ENCODE measurements around the gene FRS3. TPM values are rescaled to one million over a fixed set of nuclear protein-coding genes. Genes with fewer than 3 reads are reported as not detected.

FRS3 gene
- total RNA-seq, 4 donors from 2014 or later: 1.3 to 6.5 (median 4.0) TPM

GRCh38 chr6:41744236-41744787, 35.4 kb downstream of the FRS3 start:
- Histone ChIP-seq H3K4me1 (no peaks in the 10 kb centered on the region), H3K36me3 (no peaks in the 10 kb centered on the region), H3K9me3 (no peaks in the 10 kb centered on the region), H3K4me3 (no peak overlapping the region), H3K27me3 (no peaks in the 10 kb centered on the region), H3K27ac (no peak overlapping the region)
- ATAC-seq: no peak
- 40 to 100% methylated on average over 1 of the region's 7 CpGs for WGBS, 2 donors (ENCODE audit: low coverage in 1 of 2)
- TF ChIP-seq POLR2AphosphoS5 (IDR thresholded peaks at IDR 0.05) (no peak), EP300 (IDR thresholded peaks at IDR 0.05) (no peak), CTCF (IDR thresholded peaks at IDR 0.05) (no peak), POLR2A (IDR thresholded peaks at IDR 0.05) (no peak)

- H3K4me1 ChIP-seq: no peaks in the 10 kb centered on the region
- H3K4me3 ChIP-seq: no peak overlapping the region
- TF ChIP-seq POLR2A (IDR thresholded peaks at IDR 0.05) (no peak), CTCF (IDR thresholded peaks at IDR 0.05) (no peak), EP300 (IDR thresholded peaks at IDR 0.05) (no peak), POLR2AphosphoS5 (IDR thresholded peaks at IDR 0.05) (no peak)
- H3K9me3 ChIP-seq: no peaks in the 10 kb centered on the region
- no peak for ATAC-seq
- H3K36me3 ChIP-seq: no peaks in the 10 kb centered on the region
- no peak overlapping the region for H3K27ac ChIP-seq
- 90% methylated on average over 5 of the region's 6 CpGs; no CpG with 5 or more reads in 1 of the 2 donors for WGBS, 2 donors (ENCODE audit: low coverage in 1 of 2)
- no peaks in the 10 kb centered on the region for H3K27me3 ChIP-seq
These were observed 36.1 kb downstream of the FRS3 start for GRCh38 chr6:41743406-41744235.

DNA sequence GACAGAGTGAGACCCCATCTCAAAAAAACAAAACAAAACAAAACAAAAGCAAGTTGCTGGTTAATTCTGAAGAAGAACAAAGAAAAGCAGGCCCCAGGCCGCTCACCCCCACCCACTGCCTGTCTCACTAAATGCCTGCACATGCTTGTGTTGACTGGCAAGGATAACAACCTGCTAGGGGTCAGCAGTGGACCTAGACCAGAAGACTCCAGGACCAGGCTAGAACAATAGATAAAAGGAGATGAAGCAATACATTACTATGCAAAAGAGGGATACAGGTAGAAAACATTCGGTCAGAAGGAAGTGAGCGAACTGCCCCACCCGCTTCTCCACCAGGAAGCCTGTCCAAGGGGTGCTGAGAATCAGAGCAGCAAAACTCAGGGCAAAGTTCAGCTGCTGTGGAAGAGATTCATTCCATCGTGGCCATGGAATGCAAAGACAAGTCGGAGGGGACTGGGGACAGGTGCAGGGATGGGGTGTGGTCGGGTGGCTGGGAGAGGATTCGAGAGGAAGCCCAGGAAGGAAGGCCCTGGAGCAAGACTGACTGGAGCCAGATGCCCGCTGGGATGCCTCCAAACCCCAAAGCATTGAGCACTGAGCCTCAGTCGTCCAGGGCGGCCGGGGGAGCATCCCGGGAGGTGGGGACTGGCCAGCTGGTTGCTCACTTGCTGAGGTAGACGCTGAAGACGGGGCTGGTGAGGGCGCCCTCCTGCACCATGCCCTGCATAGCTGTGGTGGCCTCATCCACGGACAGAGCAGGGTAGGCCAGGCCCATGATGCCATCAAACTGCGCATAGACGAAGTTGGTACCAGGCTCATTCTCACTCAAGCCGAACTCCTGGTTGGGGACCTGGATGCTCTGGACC, 37.8 kb downstream of the FRS3 start:
- no peak for TF ChIP-seq POLR2AphosphoS5 (IDR thresholded peaks at IDR 0.05)
- TF ChIP-seq EP300 (IDR thresholded peaks at IDR 0.05): no peak
- no peak for TF ChIP-seq POLR2A (IDR thresholded peaks at IDR 0.05)
- no peak for TF ChIP-seq CTCF (IDR thresholded peaks at IDR 0.05)
- Histone ChIP-seq H3K4me3 (no peak overlapping the region), H3K4me1 (no peaks in the 10 kb centered on the region), H3K27me3 (no peaks in the 10 kb centered on the region), H3K36me3 (no peaks in the 10 kb centered on the region), H3K27ac (no peak overlapping the region), H3K9me3 (no peaks in the 10 kb centered on the region)
- ATAC-seq: no peak
- 82 to 88% methylated on average over 12 to 15 of the region's 20 CpGs for WGBS, 2 donors (ENCODE audit: low coverage in 1 of 2)

DNA sequence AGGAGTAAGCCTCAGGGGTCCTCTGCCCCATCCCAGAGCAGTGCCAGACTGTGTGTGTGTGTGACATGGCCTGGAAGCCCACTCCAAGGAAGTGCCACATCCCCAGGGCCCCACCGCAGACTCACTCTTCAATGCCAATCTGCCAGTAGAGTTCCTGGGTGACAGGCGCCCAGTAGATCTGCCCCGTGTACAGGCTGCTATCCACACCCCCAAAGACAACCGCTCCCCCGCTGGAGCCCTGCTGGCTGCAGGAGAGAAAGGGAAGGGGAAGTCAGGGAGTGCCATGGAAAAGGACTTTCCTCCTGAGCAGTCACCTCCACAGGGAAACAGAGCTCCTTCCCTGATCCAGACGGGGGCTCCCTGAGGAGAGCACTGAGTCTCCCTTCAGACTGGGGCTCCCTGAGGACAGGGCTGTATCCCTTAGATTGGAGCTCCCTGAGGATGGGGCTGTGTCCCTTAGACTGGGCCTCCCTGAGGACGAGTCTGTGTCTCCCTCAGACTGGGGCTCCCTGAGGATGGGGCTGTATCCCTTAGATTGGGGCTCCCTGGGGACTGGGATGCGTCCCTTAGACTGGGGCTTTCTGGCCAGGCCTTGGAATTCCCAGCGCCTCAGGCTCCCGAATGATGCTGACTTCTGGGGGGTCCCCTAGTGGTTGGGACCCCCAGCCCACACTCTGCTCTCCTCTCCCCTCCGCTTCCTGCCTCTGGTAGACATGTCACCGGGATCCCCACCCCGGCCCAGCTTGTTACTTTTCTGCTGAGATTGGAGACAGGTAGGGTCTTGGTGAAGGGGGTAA, 39.1 kb downstream of the FRS3 start:
- no peaks in the 10 kb centered on the region for H3K9me3 ChIP-seq
- H3K4me3 ChIP-seq: no peak overlapping the region
- peaks cover 0 to 7% (median 0%) of the 10 kb centered on the region in 3 donors for H3K4me1 ChIP-seq
- no peak overlapping the region for H3K27ac ChIP-seq
- ATAC-seq: no peak
- no peaks in the 10 kb centered on the region for H3K36me3 ChIP-seq
- WGBS, 2 donors (ENCODE audit: low coverage in 1 of 2): 53 to 80% methylated on average over 2 to 3 of the region's 13 CpGs
- TF ChIP-seq POLR2A (IDR thresholded peaks at IDR 0.05) (no peak), POLR2AphosphoS5 (IDR thresholded peaks at IDR 0.05) (no peak), CTCF (IDR thresholded peaks at IDR 0.05) (no peak), EP300 (IDR thresholded peaks at IDR 0.05) (no peak)
- H3K27me3 ChIP-seq: no peaks in the 10 kb centered on the region
